Activated CD4-positive, alpha-beta memory T cell treated with anti-CD3 and anti-CD28 coated beads for 36 hours (primary cell): ENCODE data around the gene GRK5. TPM values are rescaled to one million over a fixed set of nuclear protein-coding genes. Genes with fewer than 3 reads are reported as not detected.
A peak's percentile ranks its signal among the peaks of the same experiment; 100 is the strongest.

Experiments used
- CTCF ChIA-PET: fragments of 350-600 bp; sonication (Branson Sonifier 250); formaldehyde crosslinking; loops from one replicate; lab custom pipeline; 2021; ENCODE audit warnings: antibody characterized with exemption, inconsistent platforms; lab: Charles Lee
- POLR2A ChIA-PET: fragments of 350-600 bp; sonication (Branson Sonifier 250); formaldehyde crosslinking; loops from one replicate; lab custom pipeline; 2021; ENCODE audit warnings: antibody characterized with exemption; lab: Charles Lee
- DNase-seq: peaks from one replicate; pipeline ENCODE4 v3.0.0-alpha.2; 2020
- H3K27ac Mint-ChIP-seq: one replicate; pipeline ENCODE4 v1.8.0; 2021; ENCODE audit warnings: mixed read lengths
- H3K27me3 Mint-ChIP-seq: one replicate; pipeline ENCODE4 v1.8.0; 2021; ENCODE audit warnings: mixed read lengths
- H3K36me3 Mint-ChIP-seq: one replicate; pipeline ENCODE4 v1.8.0; 2021; ENCODE audit warnings: mixed read lengths
- H3K4me1 Mint-ChIP-seq: one replicate; pipeline ENCODE4 v1.8.0; 2021; ENCODE audit warnings: low read depth, mixed read lengths
- H3K4me3 Mint-ChIP-seq: one replicate; pipeline ENCODE4 v1.8.0; 2021; ENCODE audit warnings: mild to moderate bottlenecking, mixed read lengths
- H3K9me3 Mint-ChIP-seq: one replicate; pipeline ENCODE4 v1.8.0; 2021; ENCODE audit warnings: mixed read lengths
- intact Hi-C: fragments of 100-400 bp; cut with micrococcal nuclease; formaldehyde crosslinking; loops from one replicate; pipeline ENCODE4 v1.15.1; 2023
- total RNA-seq, 2 experiments: library from RNA; stranded (reverse); gene quantifications; one replicate each; pipeline ENCODE4 v1.2.3, GENCODE V29; 2021

Gene GRK5
- total RNA-seq, 2 experiments from 2014 or later, result 22.7 to 23.0 TPM

- H3K36me3 Mint-ChIP-seq, result peaks cover 4% of the 10 kb centered on the region
- DNase-seq, result no peak
- CTCF ChIA-PET, result interaction anchor here (0.6 to 4.7 kb wide), 2 partner anchors 77 to 241 kb away, joined by 3 to 103 read pairs; no protein-coding TSS in a partner anchor
- intact Hi-C loops, result no loop called here
- no peak overlapping the region for H3K4me3 Mint-ChIP-seq
- H3K4me1 Mint-ChIP-seq, result no peaks in the 10 kb centered on the region
- no peaks in the 10 kb centered on the region for H3K9me3 Mint-ChIP-seq
- POLR2A ChIA-PET, result no interaction called here
- H3K27ac Mint-ChIP-seq, result no peak overlapping the region
- no peaks in the 10 kb centered on the region for H3K27me3 Mint-ChIP-seq
Observed at GRCh38 chr10:119441921-119442757, 234.8 kb downstream of the GRK5 start.

DNA sequence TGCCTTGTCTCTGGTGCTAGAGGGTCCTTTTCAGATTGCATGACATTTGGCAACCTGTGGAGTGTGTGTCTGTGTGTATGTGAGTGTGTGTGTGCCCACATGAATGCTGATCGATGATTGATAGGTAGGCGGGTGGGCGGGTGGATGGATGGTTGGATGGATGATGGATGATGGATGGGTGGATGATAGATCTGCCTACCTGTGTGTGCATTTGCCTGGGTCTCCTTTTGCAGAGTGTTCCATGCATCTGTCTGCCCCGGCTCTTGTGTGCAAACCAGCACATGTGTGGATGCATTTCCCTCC, 235.3 kb downstream of the GRK5 start:
- no peaks in the 10 kb centered on the region for H3K27me3 Mint-ChIP-seq
- H3K27ac Mint-ChIP-seq, result no peak overlapping the region
- ChIA-PET POLR2A (no interaction called here), CTCF (interaction anchor here (0.9 to 4.7 kb wide), 2 partner anchors 47 to 241 kb away, joined by 8 to 103 read pairs; no protein-coding TSS in a partner anchor)
- peaks cover 4% of the 10 kb centered on the region for H3K36me3 Mint-ChIP-seq
- H3K9me3 Mint-ChIP-seq, result no peaks in the 10 kb centered on the region
- intact Hi-C loops, result no loop called here
- H3K4me1 Mint-ChIP-seq, result no peaks in the 10 kb centered on the region
- H3K4me3 Mint-ChIP-seq, result no peak overlapping the region
- no peak for DNase-seq

DNA sequence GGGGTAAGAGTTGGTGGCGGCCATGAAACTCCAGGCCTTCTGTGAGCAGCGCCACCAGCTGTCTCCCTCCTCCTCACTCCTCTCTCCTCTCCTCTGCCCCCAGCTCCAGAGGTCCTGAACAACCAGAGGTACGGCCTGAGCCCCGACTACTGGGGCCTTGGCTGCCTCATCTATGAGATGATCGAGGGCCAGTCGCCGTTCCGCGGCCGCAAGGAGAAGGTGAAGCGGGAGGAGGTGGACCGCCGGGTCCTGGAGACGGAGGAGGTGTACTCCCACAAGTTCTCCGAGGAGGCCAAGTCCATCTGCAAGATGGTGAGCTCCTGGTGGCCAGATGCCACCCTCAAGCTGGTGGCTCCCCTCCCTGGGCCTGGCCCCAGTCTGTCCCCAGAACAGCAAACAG, 236.1 kb downstream of the GRK5 start:
- Mint-ChIP-seq H3K27ac (no peak overlapping the region), H3K9me3 (no peaks in the 10 kb centered on the region), H3K4me1 (no peaks in the 10 kb centered on the region), H3K27me3 (no peaks in the 10 kb centered on the region), H3K4me3 (no peak overlapping the region), H3K36me3 (peaks cover 2% of the 10 kb centered on the region)
- POLR2A ChIA-PET, result no interaction called here
- CTCF ChIA-PET, result interaction anchor here (0.9 to 4.7 kb wide), 3 partner anchors 46 to 242 kb away, joined by 8 to 103 read pairs (median 44); partner anchors contain the start of gene GRK5
- intact Hi-C loops, result no loop called here
- DNase-seq, result no peak

GRCh38 chr10:119443970-119444660, 236.7 kb downstream of the GRK5 start:
- Mint-ChIP-seq H3K36me3 (peaks cover 2% of the 10 kb centered on the region), H3K27me3 (no peaks in the 10 kb centered on the region), H3K27ac (no peak overlapping the region), H3K4me1 (no peaks in the 10 kb centered on the region), H3K4me3 (no peak overlapping the region), H3K9me3 (no peaks in the 10 kb centered on the region)
- intact Hi-C loops, result loop anchor here (2.0 kb wide), 2 partner anchors 45 to 237 kb away; partner anchors contain the start of gene GRK5
- POLR2A ChIA-PET, result no interaction called here
- CTCF ChIA-PET, result interaction anchor here (0.5 to 4.7 kb wide), 19 partner anchors 11 to 254 kb away, joined by 3 to 103 read pairs (median 5); partner anchors contain the start of gene GRK5
- DNase-seq, result no peak

GRCh38 chr10:119444866-119445265, 237.5 kb downstream of the GRK5 start:
- POLR2A ChIA-PET, result interaction anchor here (0.7 kb wide), 1 partner anchor 247 kb away, joined by 3 read pairs; no protein-coding TSS in a partner anchor
- intact Hi-C loops, result loop anchor here (1.0 to 2.0 kb wide), 3 partner anchors 44 to 246 kb away; partner anchors contain the start of gene GRK5
- H3K9me3 Mint-ChIP-seq, result no peaks in the 10 kb centered on the region
- H3K4me1 Mint-ChIP-seq, result no peaks in the 10 kb centered on the region
- CTCF ChIA-PET, result interaction anchor here (0.5 to 4.7 kb wide), 49 partner anchors 8 to 568 kb away, joined by 3 to 103 read pairs (median 4); partner anchors contain the start of genes DENND10 and GRK5
- no peak overlapping the region for H3K27ac Mint-ChIP-seq
- DNase-seq, result no peak
- no peak overlapping the region for H3K4me3 Mint-ChIP-seq
- no peaks in the 10 kb centered on the region for H3K27me3 Mint-ChIP-seq
- peaks cover 2% of the 10 kb centered on the region for H3K36me3 Mint-ChIP-seq

DNA sequence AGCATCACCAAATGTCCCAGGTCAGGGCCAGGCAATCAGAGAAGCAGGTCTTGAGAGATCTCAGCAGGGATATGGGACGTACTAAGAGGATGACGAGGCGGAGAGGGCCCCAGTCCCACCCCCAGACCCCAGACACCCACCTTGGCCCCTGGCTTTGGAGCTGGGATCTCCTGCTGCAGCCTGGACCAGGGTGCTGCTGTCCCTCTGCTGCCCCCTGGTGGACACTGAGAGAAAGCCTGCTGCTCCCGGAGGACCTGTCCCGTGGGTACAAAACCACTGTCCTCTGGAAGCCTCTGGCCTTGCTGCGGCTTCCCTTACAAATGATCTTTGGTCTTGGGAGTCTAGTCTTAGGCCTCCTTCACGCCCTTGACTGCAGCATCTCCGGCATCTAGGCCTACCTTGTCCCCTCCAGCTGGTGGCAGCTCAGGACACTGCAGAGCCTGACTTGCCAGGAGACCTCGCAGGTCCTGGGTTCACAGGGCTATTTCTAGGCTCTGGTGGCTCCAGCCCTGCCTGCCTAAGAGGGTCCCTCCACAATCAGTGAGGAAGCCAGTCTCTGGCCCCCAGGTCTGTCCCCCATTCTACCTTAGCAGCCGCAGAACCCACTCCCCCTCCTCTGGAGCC, 238.1 kb downstream of the GRK5 start:
- POLR2A ChIA-PET, result interaction anchor here (0.7 kb wide), 1 partner anchor 248 kb away, joined by 3 read pairs; no protein-coding TSS in a partner anchor
- Mint-ChIP-seq H3K36me3 (peaks cover 2% of the 10 kb centered on the region), H3K9me3 (no peaks in the 10 kb centered on the region), H3K27ac (no peak overlapping the region), H3K27me3 (no peaks in the 10 kb centered on the region), H3K4me1 (no peaks in the 10 kb centered on the region), H3K4me3 (no peak overlapping the region)
- intact Hi-C loops, result loop anchor here (1.0 to 2.0 kb wide), 3 partner anchors 43 to 246 kb away; partner anchors contain the start of gene GRK5
- DNase-seq, result peak; percentile 87
- CTCF ChIA-PET, result interaction anchor here (0.6 to 4.7 kb wide), 51 partner anchors 9 to 569 kb away, joined by 3 to 103 read pairs (median 4); partner anchors contain the start of genes DENND10 and GRK5

DNA sequence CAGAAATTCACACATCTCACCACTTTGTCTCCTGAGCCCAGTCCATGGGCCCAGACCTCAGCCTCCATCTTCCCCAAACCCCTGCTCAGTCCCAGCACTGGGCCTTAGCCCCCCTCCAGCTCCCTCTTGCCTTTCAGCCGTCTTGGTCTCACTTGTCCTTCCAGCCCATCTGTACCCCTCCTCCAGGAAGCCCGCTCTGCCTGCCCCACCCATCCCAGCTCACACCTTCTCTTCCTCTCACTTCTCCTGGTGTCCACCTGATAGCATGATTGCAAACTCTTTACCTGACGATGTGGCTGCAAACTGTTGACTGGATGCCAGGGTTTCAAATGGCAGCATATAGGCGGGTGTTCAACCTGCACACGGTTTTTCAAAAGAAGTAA, 238.6 kb downstream of the GRK5 start:
- Mint-ChIP-seq H3K9me3 (no peaks in the 10 kb centered on the region), H3K4me1 (no peaks in the 10 kb centered on the region), H3K27ac (no peak overlapping the region), H3K27me3 (no peaks in the 10 kb centered on the region), H3K4me3 (no peak overlapping the region), H3K36me3 (peaks cover 2% of the 10 kb centered on the region)
- intact Hi-C loops, result loop anchor here (1.0 to 2.0 kb wide), 3 partner anchors 43 to 247 kb away; partner anchors contain the start of gene GRK5
- ChIA-PET POLR2A (no interaction called here), CTCF (interaction anchor here (0.7 to 4.7 kb wide), 36 partner anchors 9 to 341 kb away, joined by 3 to 103 read pairs (median 4); partner anchors contain the start of genes DENND10 and GRK5)
- no peak for DNase-seq

DNA sequence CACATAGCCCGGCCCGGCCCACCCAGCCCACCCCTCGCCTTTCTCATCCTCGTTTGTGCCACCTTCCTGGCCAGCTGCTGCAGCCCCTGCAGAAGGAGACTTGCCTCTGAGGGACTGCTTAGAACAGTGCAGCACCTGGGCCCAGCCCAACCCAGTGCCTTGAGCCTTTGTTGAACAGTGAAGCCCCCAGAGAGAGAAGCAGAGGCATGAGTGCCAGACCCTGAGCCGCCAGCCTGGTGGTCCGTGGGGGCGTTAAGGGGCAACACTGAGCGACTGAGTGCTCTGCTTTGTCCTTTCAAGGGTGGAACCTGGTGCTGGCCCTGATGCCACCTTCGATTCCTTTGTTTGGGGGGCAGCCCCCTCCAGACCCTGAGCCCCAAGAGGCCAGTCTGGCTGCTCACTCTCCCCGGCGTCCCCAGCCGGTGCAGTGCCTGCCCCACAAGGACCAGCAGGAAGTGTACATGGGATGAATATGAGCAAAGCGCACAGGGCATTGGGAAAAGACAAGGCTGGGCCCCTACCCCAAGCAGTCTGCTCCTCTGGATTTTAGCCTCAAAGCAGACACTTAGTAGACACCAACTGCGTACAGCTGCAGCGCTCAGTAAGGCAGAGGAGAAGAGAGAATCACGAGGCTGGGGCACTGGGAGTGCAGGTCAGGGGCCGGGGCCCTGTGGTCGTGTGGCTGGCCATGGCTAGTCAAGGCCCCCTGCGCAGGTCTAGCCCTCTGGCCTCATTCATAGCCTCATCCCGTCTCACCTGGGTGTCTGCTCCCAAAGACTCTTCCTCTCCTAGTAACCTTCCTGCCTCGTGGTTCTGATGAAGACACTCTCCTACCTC, 239.3 kb downstream of the GRK5 start:
- Mint-ChIP-seq H3K27me3 (no peaks in the 10 kb centered on the region), H3K27ac (no peak overlapping the region), H3K36me3 (peaks cover 2% of the 10 kb centered on the region), H3K9me3 (no peaks in the 10 kb centered on the region), H3K4me1 (no peaks in the 10 kb centered on the region), H3K4me3 (no peak overlapping the region)
- CTCF ChIA-PET, result interaction anchor here (0.8 to 4.7 kb wide), 9 partner anchors 13 to 342 kb away, joined by 3 to 103 read pairs (median 9); partner anchors contain the start of genes DENND10 and GRK5
- POLR2A ChIA-PET, result no interaction called here
- intact Hi-C loops, result no loop called here
- DNase-seq, result no peak

DNA sequence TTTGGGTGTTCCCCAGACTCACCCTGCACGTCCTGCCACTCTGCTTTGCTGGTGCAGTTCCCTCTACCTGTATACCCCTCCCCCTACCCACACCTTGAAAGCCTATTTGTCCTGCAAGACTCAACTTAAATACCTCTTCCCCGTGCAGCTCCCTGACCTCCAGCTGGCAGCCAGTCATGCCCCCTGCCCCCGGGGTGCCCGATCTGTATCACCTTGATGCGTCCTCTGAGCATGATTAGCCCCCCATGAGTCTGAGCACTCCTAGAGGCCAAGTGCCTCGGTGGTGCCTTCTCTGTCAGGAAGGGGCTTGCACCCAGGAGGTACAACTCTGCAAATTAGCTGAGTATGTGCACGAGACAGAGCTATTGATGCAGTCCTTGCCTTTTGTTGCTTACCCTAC, 240.1 kb downstream of the GRK5 start:
- Mint-ChIP-seq H3K4me3 (no peak overlapping the region), H3K27ac (no peak overlapping the region), H3K36me3 (peaks cover 2% of the 10 kb centered on the region), H3K4me1 (no peaks in the 10 kb centered on the region), H3K27me3 (no peaks in the 10 kb centered on the region), H3K9me3 (no peaks in the 10 kb centered on the region)
- intact Hi-C loops, result no loop called here
- CTCF ChIA-PET, result interaction anchor here (2.0 kb wide), 1 partner anchor 248 kb away, joined by 10 read pairs; no protein-coding TSS in a partner anchor
- POLR2A ChIA-PET, result no interaction called here
- DNase-seq, result no peak

DNA sequence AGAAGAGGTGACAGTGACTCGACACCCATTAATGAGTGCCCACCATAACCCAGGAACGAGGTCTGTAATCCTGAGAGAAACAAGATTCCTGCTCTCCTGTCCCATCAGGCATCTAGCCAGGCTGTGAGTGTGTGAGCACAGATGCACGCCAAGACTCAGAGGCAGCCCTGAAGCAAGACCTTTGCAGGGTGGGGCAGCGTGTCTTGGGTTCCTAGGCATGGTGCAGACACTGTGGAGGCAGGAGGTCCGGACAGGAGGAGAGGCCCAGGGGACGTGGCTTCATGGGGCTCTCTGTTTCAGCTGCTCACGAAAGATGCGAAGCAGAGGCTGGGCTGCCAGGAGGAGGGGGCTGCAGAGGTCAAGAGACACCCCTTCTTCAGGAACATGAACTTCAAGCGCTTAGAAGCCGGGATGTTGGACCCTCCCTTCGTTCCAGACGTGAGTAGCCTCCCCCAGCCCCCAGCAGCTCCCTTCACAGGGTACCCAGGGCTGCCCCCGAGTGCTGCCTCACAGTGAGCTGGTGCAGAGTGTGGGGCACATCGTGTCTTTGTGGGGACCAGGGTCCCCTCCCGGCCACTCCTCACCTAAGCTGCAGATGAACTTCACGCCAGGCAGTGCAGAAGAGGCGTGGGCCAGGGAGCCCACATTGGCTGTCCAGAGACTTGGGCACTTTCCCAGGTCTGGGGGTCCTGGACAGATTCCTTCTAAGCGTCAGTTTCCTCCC, 240.6 kb downstream of the GRK5 start:
- no peak overlapping the region for H3K4me3 Mint-ChIP-seq
- peaks cover 2% of the 10 kb centered on the region for H3K36me3 Mint-ChIP-seq
- intact Hi-C loops, result no loop called here
- no peaks in the 10 kb centered on the region for H3K4me1 Mint-ChIP-seq
- no peaks in the 10 kb centered on the region for H3K27me3 Mint-ChIP-seq
- no peak overlapping the region for H3K27ac Mint-ChIP-seq
- DNase-seq, result no peak
- no peaks in the 10 kb centered on the region for H3K9me3 Mint-ChIP-seq
- CTCF ChIA-PET, result interaction anchor here (2.0 kb wide), 1 partner anchor 249 kb away, joined by 10 read pairs; no protein-coding TSS in a partner anchor
- POLR2A ChIA-PET, result no interaction called here
